A549 treated with AZD2906 at 1 μM for 4 hours (cell line): ENCODE results near the gene CDK5R1. TPM values are rescaled to one million over a fixed set of nuclear protein-coding genes. Genes with fewer than 3 reads are reported as not detected.

ENCODE experiments used
- total RNA-seq: library from RNA; stranded (reverse); fragments of 200-300 nt; extraction: Qiagen RNA extraction; gene quantifications from 5 replicates; pipeline ENCODE4 v1.2.3, GENCODE V29; 2022

The CDK5R1 gene
- 6.1 to 6.7 TPM (median 6.3 TPM) in 5 replicates for total RNA-seq

DNA sequence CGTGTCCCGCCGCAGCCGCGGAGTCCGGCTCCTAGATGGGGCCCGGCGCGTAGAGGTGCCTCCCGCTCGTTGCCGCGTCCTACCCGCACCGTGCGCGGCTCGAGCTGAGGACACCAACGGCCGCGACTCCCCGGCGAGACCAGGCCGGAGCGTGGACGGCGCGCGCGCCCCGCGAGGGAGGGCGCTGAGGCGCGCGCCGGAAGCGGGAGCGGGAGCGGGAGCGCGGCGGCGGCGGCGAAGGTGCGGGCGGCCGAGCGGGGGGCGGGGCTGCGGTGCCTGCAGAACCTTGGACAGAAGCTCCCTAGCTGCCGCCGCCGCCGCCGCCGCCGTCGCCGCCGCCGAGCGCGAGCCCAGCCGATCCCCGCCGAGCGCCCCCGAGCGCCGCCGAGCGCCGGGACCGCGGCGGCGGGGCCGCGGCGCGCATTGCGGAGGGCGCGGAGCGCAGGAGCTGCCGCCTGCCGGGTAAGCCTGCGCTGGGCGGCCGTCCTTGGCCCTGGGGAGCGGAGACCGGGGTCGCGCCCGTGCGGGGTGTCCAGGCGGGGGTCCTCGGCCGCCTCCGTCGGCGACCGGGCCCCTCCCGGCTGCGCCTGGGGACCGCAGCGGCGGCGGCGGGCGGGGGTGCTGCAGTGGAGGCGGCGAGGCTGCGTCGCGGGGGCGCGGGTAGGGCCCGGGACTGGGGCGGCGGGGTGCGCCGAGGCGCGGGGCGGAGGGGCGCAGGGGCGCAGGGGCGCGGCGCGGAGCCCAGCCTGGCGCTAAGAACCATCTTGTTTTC is at the start of gene CDK5R1:
TSS of gene CDK5R1 (plus strand) at position 293 of the 772 bp plus-strand sequence. CDS start 628 bp downstream, outside the sequence.

DNA sequence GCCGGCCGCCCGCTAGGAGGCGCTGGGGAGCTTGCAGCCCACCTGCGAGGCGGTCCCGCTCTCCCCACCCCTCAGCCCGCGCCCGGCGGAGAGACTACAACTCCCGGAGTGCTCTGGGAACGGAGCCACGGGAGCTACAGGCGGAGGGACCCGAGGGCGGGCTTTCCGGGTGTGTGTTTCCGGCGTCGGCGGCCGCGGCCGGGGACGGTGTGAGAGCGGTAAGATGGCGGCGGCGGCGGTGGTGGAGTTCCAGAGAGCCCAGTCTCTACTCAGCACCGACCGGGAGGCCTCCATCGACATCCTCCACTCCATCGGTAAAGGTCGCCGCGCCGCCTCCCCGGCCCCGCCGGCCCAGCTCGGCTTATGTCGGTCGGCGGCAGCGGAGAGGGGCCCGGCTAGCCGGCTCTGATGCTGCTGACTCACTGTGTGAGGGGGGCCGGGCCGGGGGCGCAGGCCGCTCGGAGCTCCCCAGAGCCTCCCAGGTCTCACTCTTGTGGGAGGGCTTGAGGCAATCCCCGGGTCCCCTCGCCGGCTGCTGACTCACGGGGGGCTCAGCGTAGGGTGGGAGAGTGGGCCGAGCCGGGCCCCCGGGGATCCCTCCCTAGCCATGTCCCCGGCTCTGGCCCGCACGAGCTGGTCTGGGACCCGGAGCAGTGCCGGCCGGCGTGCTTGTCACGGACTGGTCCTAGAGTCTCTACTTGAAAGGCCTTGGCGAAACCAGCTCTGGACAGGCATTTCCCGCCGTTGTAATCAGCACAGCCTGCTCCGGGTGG is 42.3 kb upstream of the CDK5R1 start, which contains the start of gene PSMD11:
TSS of gene PSMD11 (plus strand) at position 210 of the 773 bp plus-strand sequence. CDS start at position 224, 14 bp downstream.

Other genes starting within 250 kb of the CDK5R1 start
- 2.9 to 5.1 TPM (median 4.3 TPM) in 5 replicates for gene RHBDL3, start 221.2 kb upstream of the CDK5R1 start, total RNA-seq
- 25.1 to 33.1 TPM (median 27.8 TPM) in 5 replicates for gene C17orf75, start 144.8 kb upstream of the CDK5R1 start, total RNA-seq
- 213 to 238 TPM (median 223 TPM) in 5 replicates for gene ZNF207, start 136.8 kb upstream of the CDK5R1 start, total RNA-seq
- 159 to 232 TPM (median 168 TPM) in 5 replicates for gene PSMD11, start 42.5 kb upstream of the CDK5R1 start, total RNA-seq